GM12878 (cell line): ENCODE measurements around the gene OTOGL. TPM values are rescaled to one million over a fixed set of nuclear protein-coding genes. Genes with fewer than 3 reads are reported as not detected.

Source experiments
- ATAC-seq: fragments of 200-7000 bp; cut with Tn5 transposase; 3 replicates; pipeline ENCODE4 v1.9.1; 2020; ENCODE audit warnings: mild to moderate bottlenecking, moderate library complexity
- BruUV-seq: library from RNA; stranded (reverse); fragments of 400-500 nt; replicated peaks from 2 replicates; lab custom pipeline; 2021; lab: Mats Ljungman, UMichigan
- CTCF ChIA-PET: fragments of 300-600 bp; sonication (Branson Sonifier 250); formaldehyde crosslinking; extraction: SDS; loops from one replicate; lab custom pipeline; 2021; ENCODE audit warnings: inconsistent platforms; lab: Yijun Ruan, JAX
- POLR2A ChIA-PET: fragments of 350-600 bp; formaldehyde crosslinking; extraction: SDS; loops from one replicate; lab custom pipeline; 2021; ENCODE audit warnings: inconsistent platforms; lab: Charles Lee
- RAD21 ChIA-PET: fragments of 300-600 bp; sonication (Branson Sonifier 250); formaldehyde crosslinking; loops from one replicate; lab custom pipeline; 2023; ENCODE audit warnings: antibody characterized with exemption; ENCODE audit not compliant: unreplicated experiment; lab: Charles Lee
- SMC1A ChIA-PET: fragments of 300-600 bp; sonication (Branson Sonifier 250); formaldehyde crosslinking; loops from one replicate; lab custom pipeline; 2023; ENCODE audit not compliant: unreplicated experiment, uncharacterized antibody; lab: Charles Lee
- DNase-seq: peaks from one replicate; pipeline ENCODE4 v3.0.0-alpha.2; 2011; ENCODE audit warnings: low read depth, low spot score
- FAIRE-seq: peaks from 3 replicates; lab custom pipeline; 2011; peaks lifted over from hg19 to GRCh38; lab: Jason Lieb, UNC
- H2AFZ ChIP-seq: 2 replicates; pipeline ENCODE4 v1.6.0; 2011; ENCODE audit warnings: low read depth, low read length, control low read depth; ENCODE audit not compliant: control insufficient read depth
- H3K27ac ChIP-seq: 2 replicates; pipeline ENCODE4 v1.5.1; 2011; ENCODE audit warnings: control low read depth; ENCODE audit not compliant: control insufficient read depth, insufficient read depth
- H3K27me3 ChIP-seq, 2 experiments: replicated peaks in 1 of 2; 2 replicates each; pipeline versions ENCODE4 v1.6.0 to v1.6.1; 2011; ENCODE audit warnings: low read length in 1 of 2; ENCODE audit not compliant: control insufficient read depth in 2 of 2, insufficient read depth in 2 of 2
- H3K36me3 ChIP-seq, 2 experiments: 2 replicates each; pipeline ENCODE4 v1.5.1; 2011; ENCODE audit warnings: low read length in 1 of 2; ENCODE audit not compliant: control insufficient read depth in 2 of 2, insufficient read depth in 2 of 2
- H3K4me1 ChIP-seq: 2 replicates; pipeline ENCODE4 v1.6.1; 2011; ENCODE audit warnings: mild to moderate bottlenecking, low read length, moderate library complexity, mixed read lengths; ENCODE audit not compliant: control insufficient read depth, insufficient read depth
- H3K4me2 ChIP-seq: 2 replicates; pipeline ENCODE4 v1.6.0; 2011; ENCODE audit warnings: control low read depth; ENCODE audit not compliant: control insufficient read depth, insufficient read depth
- H3K4me3 ChIP-seq: fragments of 200-600 bp; sonication (generic); 2 replicates; pipeline ENCODE4 v1.5.1; 2016
- H3K79me2 ChIP-seq: 2 replicates; pipeline ENCODE4 v1.6.0; 2011; ENCODE audit warnings: low read length; ENCODE audit not compliant: control insufficient read depth, insufficient read depth
- H3K9ac ChIP-seq: 2 replicates; pipeline ENCODE4 v1.8.0; 2011; ENCODE audit warnings: low read length, control low read depth, mixed read lengths; ENCODE audit not compliant: control insufficient read depth, insufficient read depth
- H3K9me3 ChIP-seq: replicated peaks from 3 replicates; pipeline ENCODE4 v1.5.1; 2011; ENCODE audit warnings: mild to moderate bottlenecking, low read length; ENCODE audit not compliant: control insufficient read depth, insufficient read depth
- H4K20me1 ChIP-seq: 2 replicates; pipeline ENCODE4 v1.6.0; 2011; ENCODE audit not compliant: control insufficient read depth, insufficient read depth
- KDM1A ChIP-seq: fragments of 200-600 bp; sonication (generic); IDR thresholded peaks from 2 replicates; pipeline ENCODE4 v1.6.1; 2016; ENCODE audit warnings: borderline replicate concordance
- SIX5 ChIP-seq: IDR thresholded peaks from 2 replicates; pipeline ENCODE4 v1.6.1; 2011; ENCODE audit warnings: mild to moderate bottlenecking, low read depth, low read length, moderate library complexity; ENCODE audit not compliant: severe bottlenecking
- TARDBP ChIP-seq: IDR thresholded peaks from 2 replicates; pipeline ENCODE4 v1.6.1; 2016; ENCODE audit warnings: borderline replicate concordance
- TCF12 ChIP-seq: IDR thresholded peaks from 2 replicates; pipeline ENCODE4 v1.6.1; 2011; ENCODE audit warnings: low read depth, mild to moderate bottlenecking, low read length
- YY1 ChIP-seq: IDR thresholded peaks from 2 replicates; pipeline ENCODE4 v1.6.1; 2011; ENCODE audit warnings: low read depth, mild to moderate bottlenecking, low read length
- ZNF217 ChIP-seq: fragments of 450-650 bp; IDR thresholded peaks from 2 replicates; pipeline ENCODE4 v1.6.1; 2017; ENCODE audit warnings: antibody characterized with exemption, mild to moderate bottlenecking
- WGBS: methylation state at CpG from one replicate; pipeline ENCODE4 v1.1.6; 2016; ENCODE audit warnings: low lambda C conversion rate; ENCODE audit not compliant: insufficient replicate concordance, insufficient coverage; ENCODE audit errors: missing lambda C conversion rate; 5-methylcytosine and 5-hydroxymethylcytosine counted together
- in situ Hi-C: fragments of 300-500 bp; cut with MboI; formaldehyde crosslinking; loops from 9 replicates; pipeline ENCODE4 v1.14.3; 2018; ENCODE audit warnings: mixed read lengths
- intact Hi-C: fragments of 100-400 bp; cut with micrococcal nuclease; formaldehyde crosslinking; loops from one replicate; pipeline ENCODE4 v1.14.2; 2022; ENCODE audit not compliant: unreplicated experiment
- polyA plus RNA-seq, 11 experiments: library from polyadenylated mRNA; depleted of rRNA in 4 of 11; unstranded in 6 of 11; stranded (reverse) in 5 of 11; fragments of >200 nt; fragmentation: Nextera tagmentation in 4 of 11; fragmentation: Illumina TruSeq in 1 of 11; extraction: Ambion mirVana in 4 of 11; extraction: Trizol in 1 of 11; gene quantifications; 1 replicate in 1 of 11; 2 replicates in 10 of 11; pipeline versions ENCODE4 v1.2.1 to v1.2.3, GENCODE V29; 2011 to 2016; ENCODE audit warnings: inconsistent platforms in 2 of 11, missing spikeins in 2 of 11, low read depth in 1 of 11
- total RNA-seq, 4 experiments: library from RNA; depleted of rRNA in 3 of 4; stranded (reverse); fragments of >200 nt in 3 of 4; fragmentation: Illumina TruSeq in 1 of 4; extraction: Trizol in 1 of 4; gene quantifications; 2 replicates each; pipeline versions ENCODE4 v1.2.1 to v1.2.3, GENCODE V29; 2013 to 2021
- TF ChIP-seq, protein P1 (sequence below): fragments of 450-650 bp; formaldehyde crosslinking; IDR thresholded peaks from 2 replicates; pipeline ENCODE4 v1.4.0; 2022; ENCODE audit warnings: mild to moderate bottlenecking, moderate library complexity
- TF ChIP-seq, protein P2 (sequence below): fragments of 150-350 bp; IDR thresholded peaks from 2 replicates; pipeline ENCODE4 v1.6.1; 2016; ENCODE audit warnings: low read depth, low read length
- TF ChIP-seq, protein P3 (sequence below): fragments of 450-650 bp; IDR thresholded peaks from 2 replicates; pipeline ENCODE4 v1.6.1; 2017; ENCODE audit warnings: low read depth, mild to moderate bottlenecking, moderate library complexity
- TF ChIP-seq, protein P4 (sequence below): fragments of 450-650 bp; IDR thresholded peaks from 2 replicates; pipeline ENCODE4 v1.6.1; 2016; ENCODE audit warnings: mild to moderate bottlenecking
- TF ChIP-seq, protein P5 (sequence below), 3 experiments: IDR thresholded peaks in 2 of 3; conservative IDR thresholded peaks in 1 of 3; 2 replicates each; pipeline ENCODE4 v1.5.1; 2011; ENCODE audit warnings: low read depth in 3 of 3, low read length in 3 of 3, mild to moderate bottlenecking in 3 of 3, control low read depth in 2 of 3, moderate library complexity in 2 of 3, inconsistent platforms in 1 of 3, mixed read lengths in 1 of 3; ENCODE audit not compliant: control insufficient read depth in 2 of 3, insufficient read depth in 1 of 3; ENCODE audit errors: extremely low read depth in 1 of 3

OTOGL gene
- total and polyA plus RNA-seq, 10 of the 15 experiments (the other 5 are each of a cell fraction or from before 2014, with no cell fraction given), result 0.04 to 3.7 (median 0.27) TPM

DNA sequence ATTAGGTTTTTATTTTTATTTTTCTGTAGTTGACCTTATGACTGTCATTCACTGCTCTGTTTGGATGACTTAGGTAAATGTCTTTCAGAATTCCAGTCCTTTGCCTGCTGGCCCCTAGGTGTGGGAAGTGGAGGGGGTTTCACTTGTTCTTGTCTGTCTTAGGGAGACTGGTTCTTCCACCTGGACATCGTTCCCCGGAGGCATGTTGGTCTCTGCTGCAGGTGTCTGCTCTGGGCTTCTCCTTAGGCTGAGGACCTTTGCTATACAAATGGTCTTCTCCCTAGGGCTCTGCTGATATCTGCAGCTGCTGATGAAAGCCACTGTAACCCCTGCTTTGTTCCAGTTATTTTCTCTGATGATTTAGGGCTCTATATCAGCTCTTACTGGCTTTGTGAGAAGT lies 97.1 kb downstream of the OTOGL start:
- POLR2A ChIA-PET, result no interaction called here
- Histone ChIP-seq H3K27ac (no peak overlapping the region), H3K4me1 (peaks cover 3% of the 10 kb centered on the region; the same call in 1 of the 2 replicates), H3K9me3 (no peaks in the 10 kb centered on the region), H3K9ac (no peak overlapping the region), H2AFZ (no peak overlapping the region), H3K4me2 (no peak overlapping the region), H3K79me2 (no peaks in the 10 kb centered on the region), H3K36me3 (no peaks in the 10 kb centered on the region), H3K4me3 (no peak overlapping the region), H3K27me3 (no peaks in the 10 kb centered on the region; a peak in 1 of 4 replicates), H4K20me1 (no peaks in the 10 kb centered on the region)
- no peak for DNase-seq
- CTCF ChIA-PET, result interaction anchor here (1.0 to 10.1 kb wide), 5 partner anchors 9 to 1061 kb away, joined by 3 to 134 read pairs (median 4); no protein-coding TSS in a partner anchor
- RAD21 ChIA-PET, result interaction anchor here (1.7 to 2.1 kb wide), 2 partner anchors 73 to 75 kb away, joined by 5 to 26 read pairs; no protein-coding TSS in a partner anchor
- in situ Hi-C loops, result no loop called here
- SMC1A ChIA-PET, result interaction anchor here (1.3 to 4.4 kb wide), 3 partner anchors 9 to 98 kb away, joined by 3 to 57 read pairs (median 8); no protein-coding TSS in a partner anchor
- WGBS, result 52% methylated on average over 2 of the region's 2 CpGs
- no peak for ATAC-seq
- no TSS peak for BruUV-seq
- intact Hi-C loops, result loop anchor here (5.0 to 10.0 kb wide), 3 partner anchors 216 to 568 kb away; no protein-coding TSS in a partner anchor
- FAIRE-seq, result no peak
- TF ChIP-seq, protein P1, sequence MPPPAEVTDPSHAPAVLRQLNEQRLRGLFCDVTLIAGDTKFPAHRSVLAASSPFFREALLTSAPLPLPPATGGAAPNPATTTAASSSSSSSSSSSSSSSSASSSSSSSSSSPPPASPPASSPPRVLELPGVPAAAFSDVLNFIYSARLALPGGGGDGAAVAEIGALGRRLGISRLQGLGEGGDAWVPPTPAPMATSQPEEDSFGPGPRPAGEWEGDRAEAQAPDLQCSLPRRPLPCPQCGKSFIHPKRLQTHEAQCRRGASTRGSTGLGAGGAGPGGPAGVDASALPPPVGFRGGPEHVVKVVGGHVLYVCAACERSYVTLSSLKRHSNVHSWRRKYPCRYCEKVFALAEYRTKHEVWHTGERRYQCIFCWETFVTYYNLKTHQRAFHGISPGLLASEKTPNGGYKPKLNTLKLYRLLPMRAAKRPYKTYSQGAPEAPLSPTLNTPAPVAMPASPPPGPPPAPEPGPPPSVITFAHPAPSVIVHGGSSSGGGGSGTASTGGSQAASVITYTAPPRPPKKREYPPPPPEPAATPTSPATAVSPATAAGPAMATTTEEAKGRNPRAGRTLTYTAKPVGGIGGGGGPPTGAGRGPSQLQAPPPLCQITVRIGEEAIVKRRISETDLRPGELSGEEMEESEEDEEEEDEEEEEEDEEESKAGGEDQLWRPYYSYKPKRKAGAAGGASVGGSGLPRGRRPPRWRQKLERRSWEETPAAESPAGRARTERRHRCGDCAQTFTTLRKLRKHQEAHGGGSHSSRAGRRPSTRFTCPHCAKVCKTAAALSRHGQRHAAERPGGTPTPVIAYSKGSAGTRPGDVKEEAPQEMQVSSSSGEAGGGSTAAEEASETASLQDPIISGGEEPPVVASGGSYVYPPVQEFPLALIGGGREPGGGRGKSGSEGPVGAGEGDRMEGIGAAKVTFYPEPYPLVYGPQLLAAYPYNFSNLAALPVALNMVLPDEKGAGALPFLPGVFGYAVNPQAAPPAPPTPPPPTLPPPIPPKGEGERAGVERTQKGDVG, result no peak
- TF ChIP-seq YY1, result no peak
- no peak for TF ChIP-seq SIX5
- TF ChIP-seq, protein P2, sequence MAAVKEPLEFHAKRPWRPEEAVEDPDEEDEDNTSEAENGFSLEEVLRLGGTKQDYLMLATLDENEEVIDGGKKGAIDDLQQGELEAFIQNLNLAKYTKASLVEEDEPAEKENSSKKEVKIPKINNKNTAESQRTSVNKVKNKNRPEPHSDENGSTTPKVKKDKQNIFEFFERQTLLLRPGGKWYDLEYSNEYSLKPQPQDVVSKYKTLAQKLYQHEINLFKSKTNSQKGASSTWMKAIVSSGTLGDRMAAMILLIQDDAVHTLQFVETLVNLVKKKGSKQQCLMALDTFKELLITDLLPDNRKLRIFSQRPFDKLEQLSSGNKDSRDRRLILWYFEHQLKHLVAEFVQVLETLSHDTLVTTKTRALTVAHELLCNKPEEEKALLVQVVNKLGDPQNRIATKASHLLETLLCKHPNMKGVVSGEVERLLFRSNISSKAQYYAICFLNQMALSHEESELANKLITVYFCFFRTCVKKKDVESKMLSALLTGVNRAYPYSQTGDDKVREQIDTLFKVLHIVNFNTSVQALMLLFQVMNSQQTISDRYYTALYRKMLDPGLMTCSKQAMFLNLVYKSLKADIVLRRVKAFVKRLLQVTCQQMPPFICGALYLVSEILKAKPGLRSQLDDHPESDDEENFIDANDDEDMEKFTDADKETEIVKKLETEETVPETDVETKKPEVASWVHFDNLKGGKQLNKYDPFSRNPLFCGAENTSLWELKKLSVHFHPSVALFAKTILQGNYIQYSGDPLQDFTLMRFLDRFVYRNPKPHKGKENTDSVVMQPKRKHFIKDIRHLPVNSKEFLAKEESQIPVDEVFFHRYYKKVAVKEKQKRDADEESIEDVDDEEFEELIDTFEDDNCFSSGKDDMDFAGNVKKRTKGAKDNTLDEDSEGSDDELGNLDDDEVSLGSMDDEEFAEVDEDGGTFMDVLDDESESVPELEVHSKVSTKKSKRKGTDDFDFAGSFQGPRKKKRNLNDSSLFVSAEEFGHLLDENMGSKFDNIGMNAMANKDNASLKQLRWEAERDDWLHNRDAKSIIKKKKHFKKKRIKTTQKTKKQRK, result no peak
- no peak for TF ChIP-seq ZNF217
- TF ChIP-seq, protein P3, sequence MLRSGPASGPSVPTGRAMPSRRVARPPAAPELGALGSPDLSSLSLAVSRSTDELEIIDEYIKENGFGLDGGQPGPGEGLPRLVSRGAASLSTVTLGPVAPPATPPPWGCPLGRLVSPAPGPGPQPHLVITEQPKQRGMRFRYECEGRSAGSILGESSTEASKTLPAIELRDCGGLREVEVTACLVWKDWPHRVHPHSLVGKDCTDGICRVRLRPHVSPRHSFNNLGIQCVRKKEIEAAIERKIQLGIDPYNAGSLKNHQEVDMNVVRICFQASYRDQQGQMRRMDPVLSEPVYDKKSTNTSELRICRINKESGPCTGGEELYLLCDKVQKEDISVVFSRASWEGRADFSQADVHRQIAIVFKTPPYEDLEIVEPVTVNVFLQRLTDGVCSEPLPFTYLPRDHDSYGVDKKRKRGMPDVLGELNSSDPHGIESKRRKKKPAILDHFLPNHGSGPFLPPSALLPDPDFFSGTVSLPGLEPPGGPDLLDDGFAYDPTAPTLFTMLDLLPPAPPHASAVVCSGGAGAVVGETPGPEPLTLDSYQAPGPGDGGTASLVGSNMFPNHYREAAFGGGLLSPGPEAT, result no peak
- TF ChIP-seq, protein P4, sequence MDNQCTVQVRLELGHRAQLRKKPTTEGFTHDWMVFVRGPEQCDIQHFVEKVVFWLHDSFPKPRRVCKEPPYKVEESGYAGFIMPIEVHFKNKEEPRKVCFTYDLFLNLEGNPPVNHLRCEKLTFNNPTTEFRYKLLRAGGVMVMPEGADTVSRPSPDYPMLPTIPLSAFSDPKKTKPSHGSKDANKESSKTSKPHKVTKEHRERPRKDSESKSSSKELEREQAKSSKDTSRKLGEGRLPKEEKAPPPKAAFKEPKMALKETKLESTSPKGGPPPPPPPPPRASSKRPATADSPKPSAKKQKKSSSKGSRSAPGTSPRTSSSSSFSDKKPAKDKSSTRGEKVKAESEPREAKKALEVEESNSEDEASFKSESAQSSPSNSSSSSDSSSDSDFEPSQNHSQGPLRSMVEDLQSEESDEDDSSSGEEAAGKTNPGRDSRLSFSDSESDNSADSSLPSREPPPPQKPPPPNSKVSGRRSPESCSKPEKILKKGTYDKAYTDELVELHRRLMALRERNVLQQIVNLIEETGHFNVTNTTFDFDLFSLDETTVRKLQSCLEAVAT, result no peak
- TF ChIP-seq, protein P5, sequence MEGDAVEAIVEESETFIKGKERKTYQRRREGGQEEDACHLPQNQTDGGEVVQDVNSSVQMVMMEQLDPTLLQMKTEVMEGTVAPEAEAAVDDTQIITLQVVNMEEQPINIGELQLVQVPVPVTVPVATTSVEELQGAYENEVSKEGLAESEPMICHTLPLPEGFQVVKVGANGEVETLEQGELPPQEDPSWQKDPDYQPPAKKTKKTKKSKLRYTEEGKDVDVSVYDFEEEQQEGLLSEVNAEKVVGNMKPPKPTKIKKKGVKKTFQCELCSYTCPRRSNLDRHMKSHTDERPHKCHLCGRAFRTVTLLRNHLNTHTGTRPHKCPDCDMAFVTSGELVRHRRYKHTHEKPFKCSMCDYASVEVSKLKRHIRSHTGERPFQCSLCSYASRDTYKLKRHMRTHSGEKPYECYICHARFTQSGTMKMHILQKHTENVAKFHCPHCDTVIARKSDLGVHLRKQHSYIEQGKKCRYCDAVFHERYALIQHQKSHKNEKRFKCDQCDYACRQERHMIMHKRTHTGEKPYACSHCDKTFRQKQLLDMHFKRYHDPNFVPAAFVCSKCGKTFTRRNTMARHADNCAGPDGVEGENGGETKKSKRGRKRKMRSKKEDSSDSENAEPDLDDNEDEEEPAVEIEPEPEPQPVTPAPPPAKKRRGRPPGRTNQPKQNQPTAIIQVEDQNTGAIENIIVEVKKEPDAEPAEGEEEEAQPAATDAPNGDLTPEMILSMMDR (IDR thresholded peaks at IDR 0.05 in 2 of 3, conservative IDR thresholded peaks at IDR 0.05 in 1 of 3; ENCODE audit: control insufficient read depth in 2 of 3, extremely low read depth in 1 of 3, insufficient read depth in 1 of 3, low read depth in 3 of 3, low read length in 3 of 3), result no peak
- TF ChIP-seq KDM1A, result no peak
- TF ChIP-seq TARDBP, result no peak
- TF ChIP-seq TCF12, result no peak
